ENCODE data around the gene GXYLT2.

DNA sequence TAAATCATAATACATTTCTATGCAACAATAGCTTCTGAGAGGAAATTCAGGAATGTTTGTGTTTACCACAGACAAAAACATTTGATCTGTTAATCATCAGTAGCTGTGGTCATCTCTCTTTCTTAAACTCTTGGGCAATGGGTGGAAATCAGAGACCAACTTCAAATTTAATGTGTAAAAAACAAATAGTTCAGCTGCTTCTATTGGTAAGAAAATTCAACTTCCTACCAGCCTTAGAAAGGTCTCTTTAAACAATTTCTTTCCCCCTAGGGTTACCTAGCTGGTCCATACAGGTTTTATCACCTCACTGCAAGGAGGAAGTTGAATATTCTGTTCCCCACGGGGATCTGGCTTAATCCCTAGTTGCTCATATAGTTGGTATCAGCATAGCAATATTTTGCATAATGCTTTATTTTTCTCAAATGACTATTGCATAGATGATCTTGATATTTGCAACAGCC, 88.5 kb downstream of the GXYLT2 start:
- TF ChIP-seq CTCF (IDR thresholded peaks at IDR 0.05) (no peak), POLR2A (IDR thresholded peaks at IDR 0.05) (no peak)
